Right atrium auricular region (tissue), 2 donors: ENCODE data around the gene ERF. TPM values are rescaled to one million over a fixed set of nuclear protein-coding genes. Genes with fewer than 3 reads are reported as not detected.

ENCODE experiments used
- DNase-seq: peaks from one replicate; pipeline ENCODE4 v3.0.0-alpha.2; 2019; ENCODE audit warnings: low spot score
- H3K27ac ChIP-seq, 2 donors: fragments of 200-600 bp; sonication (generic); 1 replicate in 1 of 2; 2 replicates in 1 of 2; pipeline ENCODE4 v1.5.1; 2016 to 2019
- H3K27me3 ChIP-seq, 2 donors: fragments of 200-600 bp; sonication (generic); one replicate each; pipeline versions ENCODE4 v1.5.1 to v1.6.0; 2017 to 2019
- H3K36me3 ChIP-seq: fragments of 200-600 bp; sonication (generic); one replicate; pipeline ENCODE4 v1.5.1; 2016
- H3K4me1 ChIP-seq, 2 donors: fragments of 200-600 bp; sonication (generic); one replicate each; pipeline versions ENCODE4 v1.5.1 to v1.6.0; 2017 to 2019
- H3K4me3 ChIP-seq, 2 donors: fragments of 200-600 bp; sonication (generic); 1 replicate in 1 of 2; 2 replicates in 1 of 2; pipeline ENCODE4 v1.5.1; 2017 to 2019; ENCODE audit warnings: mild to moderate bottlenecking in 1 of 2, moderate library complexity in 1 of 2
- H3K9me3 ChIP-seq, 2 donors: fragments of 200-600 bp; sonication (generic); one replicate each; pipeline ENCODE4 v1.5.1; 2019
- total RNA-seq, 2 donors: library from RNA; depleted of rRNA; stranded (reverse); fragments of >200 nt; gene quantifications; one replicate each; pipeline ENCODE4 v1.1.0, GENCODE V29; 2016
- TF ChIP-seq, protein P1 (sequence below), 2 donors: fragments of 200-600 bp; sonication (generic); IDR thresholded peaks; one replicate each; pipeline ENCODE4 v1.5.1; 2019; ENCODE audit warnings: antibody characterized with exemption in 2 of 2

ERF gene
- 10 to 100 TPM; 26.8 to 34.9 TPM for total RNA-seq

DNA sequence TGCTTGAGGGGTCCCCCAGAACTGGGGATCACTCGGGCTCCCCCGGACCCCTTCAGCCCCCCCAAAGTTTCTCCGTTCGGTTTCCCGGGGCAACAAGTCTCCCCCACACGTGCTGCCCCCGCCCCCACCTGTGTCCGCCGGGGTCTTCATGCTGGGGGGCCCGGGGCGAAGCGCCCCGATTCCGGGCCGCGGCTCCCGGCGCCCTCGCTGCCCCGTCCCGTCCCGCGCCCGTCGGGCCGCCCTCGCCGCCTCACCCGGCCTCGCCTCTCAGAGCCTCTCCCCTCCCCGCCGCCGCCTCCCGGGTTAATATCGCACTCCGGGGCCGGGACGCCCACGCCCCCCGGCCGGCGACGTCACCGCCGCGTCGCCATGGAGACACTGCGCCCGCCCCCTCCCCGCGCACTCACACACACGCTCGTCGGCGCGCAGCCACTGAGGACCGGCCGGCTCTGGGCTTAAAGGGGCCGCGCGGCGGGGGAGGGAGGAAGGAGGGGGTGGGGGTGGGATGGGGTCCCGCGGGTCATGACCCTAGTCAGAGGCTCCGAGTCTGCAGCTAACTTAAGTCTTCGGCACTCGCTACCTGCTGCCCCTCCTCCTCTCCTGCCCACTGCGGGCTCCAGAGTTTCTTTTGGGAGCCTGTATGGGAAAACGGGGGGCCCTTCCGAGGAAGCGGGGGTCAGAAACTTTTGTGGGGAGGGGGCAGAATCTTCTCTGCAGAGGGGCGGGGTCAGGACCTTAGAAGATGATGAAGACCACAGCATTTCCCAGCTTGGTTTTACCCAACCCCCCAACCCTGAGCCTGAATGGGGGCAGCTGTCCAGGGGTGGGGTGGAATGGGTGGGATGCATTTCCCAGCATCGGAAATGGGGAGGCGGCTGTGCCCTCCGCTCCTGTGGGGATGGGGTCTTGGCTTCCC, at the start of gene ERF:
ERF (minus strand) TSS at position 279 of the 916 bp plus-strand sequence; CDS start at position 150, 129 bp downstream.
- H3K4me1 ChIP-seq = peaks cover 0 to 41% of the 10 kb centered on the region in 2 donors
- peak within 1 kb of the TSS; percentile 99 for H3K27ac ChIP-seq
- no peaks in the 10 kb centered on the region for H3K36me3 ChIP-seq
- no peaks in the 10 kb centered on the region for H3K27me3 ChIP-seq
- H3K4me3 ChIP-seq = peak within 1 kb of the TSS; percentile 94 to 97
- TF ChIP-seq, protein P1, sequence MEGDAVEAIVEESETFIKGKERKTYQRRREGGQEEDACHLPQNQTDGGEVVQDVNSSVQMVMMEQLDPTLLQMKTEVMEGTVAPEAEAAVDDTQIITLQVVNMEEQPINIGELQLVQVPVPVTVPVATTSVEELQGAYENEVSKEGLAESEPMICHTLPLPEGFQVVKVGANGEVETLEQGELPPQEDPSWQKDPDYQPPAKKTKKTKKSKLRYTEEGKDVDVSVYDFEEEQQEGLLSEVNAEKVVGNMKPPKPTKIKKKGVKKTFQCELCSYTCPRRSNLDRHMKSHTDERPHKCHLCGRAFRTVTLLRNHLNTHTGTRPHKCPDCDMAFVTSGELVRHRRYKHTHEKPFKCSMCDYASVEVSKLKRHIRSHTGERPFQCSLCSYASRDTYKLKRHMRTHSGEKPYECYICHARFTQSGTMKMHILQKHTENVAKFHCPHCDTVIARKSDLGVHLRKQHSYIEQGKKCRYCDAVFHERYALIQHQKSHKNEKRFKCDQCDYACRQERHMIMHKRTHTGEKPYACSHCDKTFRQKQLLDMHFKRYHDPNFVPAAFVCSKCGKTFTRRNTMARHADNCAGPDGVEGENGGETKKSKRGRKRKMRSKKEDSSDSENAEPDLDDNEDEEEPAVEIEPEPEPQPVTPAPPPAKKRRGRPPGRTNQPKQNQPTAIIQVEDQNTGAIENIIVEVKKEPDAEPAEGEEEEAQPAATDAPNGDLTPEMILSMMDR (IDR thresholded peaks at IDR 0.05) = no peak
- peak; percentile 96 for DNase-seq
- H3K9me3 ChIP-seq = no peaks in the 10 kb centered on the region

DNA sequence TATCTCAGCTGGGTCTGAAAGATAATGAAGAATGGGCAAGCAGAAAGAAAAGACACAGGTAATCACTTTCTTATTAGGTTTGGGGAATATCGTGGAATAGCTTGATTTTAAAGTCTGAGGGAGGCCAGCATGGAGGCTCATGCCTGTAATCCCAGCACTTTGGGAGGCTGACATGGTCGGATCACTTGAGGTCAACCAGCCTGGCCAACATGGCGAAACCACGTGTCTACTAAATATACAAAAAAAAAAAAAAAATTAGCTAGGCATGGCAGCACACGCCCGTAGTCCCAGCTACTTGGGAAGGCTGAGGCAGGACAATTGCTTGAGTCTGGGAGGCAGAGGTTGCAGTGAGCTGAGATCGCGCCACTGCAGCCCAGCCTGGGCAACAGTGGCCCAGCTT, 48.9 kb upstream of the ERF start:
- no peak overlapping the region for H3K27ac ChIP-seq
- no peaks in the 10 kb centered on the region for H3K27me3 ChIP-seq
- H3K36me3 ChIP-seq = no peaks in the 10 kb centered on the region
- H3K9me3 ChIP-seq = no peaks in the 10 kb centered on the region
- TF ChIP-seq, protein P1 (IDR thresholded peaks at IDR 0.05) = no peak
- no peak overlapping the region for H3K4me3 ChIP-seq
- DNase-seq = no peak
- H3K4me1 ChIP-seq = peaks cover 0 to 13% of the 10 kb centered on the region in 2 donors

DNA sequence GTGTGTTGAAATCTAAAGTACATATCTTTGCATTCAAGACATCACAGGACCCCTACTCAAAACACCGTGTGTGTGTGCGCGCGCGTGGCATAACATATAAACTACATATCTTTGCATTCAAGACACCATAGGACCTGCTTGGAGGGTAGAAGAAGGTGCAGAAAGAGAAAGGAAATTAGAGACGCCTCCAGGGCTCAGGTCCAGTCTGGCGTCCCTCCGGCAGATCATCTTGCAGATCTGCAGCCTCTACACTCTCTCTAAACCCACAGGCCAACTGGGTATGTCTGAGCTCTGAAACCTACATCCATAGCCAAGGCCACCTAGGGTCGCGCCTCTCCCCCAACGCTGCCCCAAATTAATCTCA, 48.2 kb upstream of the ERF start:
- Histone ChIP-seq H3K27ac (no peak overlapping the region), H3K36me3 (no peaks in the 10 kb centered on the region), H3K4me1 (peaks cover 0 to 13% of the 10 kb centered on the region in 2 donors), H3K9me3 (no peaks in the 10 kb centered on the region), H3K4me3 (peak overlapping the region in 1 of 2 donors; percentile 62), H3K27me3 (no peaks in the 10 kb centered on the region)
- TF ChIP-seq, protein P1 (IDR thresholded peaks at IDR 0.05) = no peak
- no peak for DNase-seq

DNA sequence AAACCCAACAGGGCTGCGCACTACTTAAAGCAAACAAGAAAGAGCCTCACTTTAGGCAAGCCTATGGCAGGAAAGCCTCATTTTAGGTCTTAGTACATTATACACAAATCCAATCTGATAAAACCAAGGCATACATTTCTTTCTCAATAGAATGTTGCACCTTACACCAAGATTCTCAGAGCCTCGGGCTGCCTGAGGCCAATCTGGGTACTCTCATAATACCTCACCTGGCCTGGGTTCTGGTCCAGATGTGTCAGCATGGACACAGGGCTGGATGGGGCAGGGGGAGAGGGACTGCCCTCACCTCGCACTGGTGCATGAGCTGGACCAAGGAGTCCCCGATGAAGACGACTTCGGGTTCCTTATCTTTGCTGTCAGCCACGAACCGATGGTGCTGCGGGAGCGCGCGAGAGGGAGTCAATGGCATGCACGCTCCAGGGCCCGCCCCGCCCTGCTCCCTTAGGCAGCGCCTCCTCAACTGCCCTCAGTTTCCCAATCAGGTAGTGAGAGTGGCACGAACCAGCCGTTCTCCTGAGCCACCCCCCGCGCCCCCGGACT, 46.8 kb upstream of the ERF start, which contains the start of gene PRR19:
PRR19 (plus strand) TSS at position 487 of the 558 bp plus-strand sequence. CDS start 7,453 bp downstream, outside the sequence.
- no peaks in the 10 kb centered on the region for H3K36me3 ChIP-seq
- H3K27ac ChIP-seq = peak within 1 kb of the TSS in 1 of 2 donors; percentile 53
- no peak for DNase-seq
- TF ChIP-seq, protein P1 (IDR thresholded peaks at IDR 0.05) = no peak
- H3K4me1 ChIP-seq = peaks cover 0 to 13% of the 10 kb centered on the region in 2 donors
- H3K27me3 ChIP-seq = no peaks in the 10 kb centered on the region
- H3K4me3 ChIP-seq = peak within 1 kb of the TSS; percentile 42 to 62
- H3K9me3 ChIP-seq = no peaks in the 10 kb centered on the region

DNA sequence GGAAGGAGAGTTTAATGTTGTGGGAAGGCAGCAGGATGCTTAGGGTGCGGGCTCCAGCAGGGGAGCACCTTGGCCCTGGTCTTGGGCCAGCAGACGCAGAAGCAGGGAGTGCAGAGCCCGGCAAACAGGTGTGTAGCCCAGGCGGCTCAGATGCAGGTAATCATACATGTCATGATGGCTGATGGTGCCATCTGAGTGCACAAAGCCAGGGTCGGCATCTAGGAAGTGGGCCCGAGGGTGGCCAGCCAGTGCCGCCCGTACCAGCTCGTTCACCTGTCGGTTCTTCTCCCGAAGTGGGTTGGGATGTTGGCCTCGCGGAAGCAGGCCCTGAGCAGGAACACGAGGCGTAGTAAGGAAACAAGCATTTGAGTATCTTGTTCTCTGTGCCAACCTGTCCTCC, 42.1 kb upstream of the ERF start:
- Histone ChIP-seq H3K36me3 (peaks cover 32% of the 10 kb centered on the region), H3K4me3 (no peak overlapping the region), H3K27me3 (no peaks in the 10 kb centered on the region), H3K9me3 (no peaks in the 10 kb centered on the region), H3K27ac (no peak overlapping the region), H3K4me1 (peaks cover 0 to 9% of the 10 kb centered on the region in 2 donors)
- DNase-seq = no peak
- TF ChIP-seq, protein P1 (IDR thresholded peaks at IDR 0.05) = no peak
